SK-N-MC (cell line): ENCODE measurements around the gene KLF9.

ENCODE experiments used
- EZH2 ChIP-seq: fragments of 200-600 bp; sonication (generic); IDR thresholded peaks from one replicate; pipeline ENCODE4 v1.6.1; 2017; ENCODE audit warnings: antibody characterized with exemption
- POLR2AphosphoS5 ChIP-seq: IDR thresholded peaks from 2 replicates; pipeline ENCODE4 v1.6.1; 2012; ENCODE audit warnings: mild to moderate bottlenecking, low read depth, low read length, borderline replicate concordance

- TF ChIP-seq POLR2AphosphoS5 (peak; percentile 76), EZH2 (no peak)
Observed at GRCh38 chr9:70419556-70420440, 5.3 kb upstream of the KLF9 start.
